ENCODE data around the gene ITPRID1.

ITPRID1 gene

GRCh38 chr7:31633467-31633866, 119.6 kb downstream of the ITPRID1 start:
- DNase-seq (ENCODE audit: low read depth in 2 of 3, low spot score in 1 of 3): no peak

- DNase-seq (ENCODE audit: low read depth in 2 of 3, low spot score in 1 of 3): no peak
These were observed 120.1 kb downstream of the ITPRID1 start for GRCh38 chr7:31633894-31634494.

- DNase-seq (ENCODE audit: low read depth in 2 of 3, low spot score in 1 of 3): no peak
These were observed 126.5 kb downstream of the ITPRID1 start for GRCh38 chr7:31640381-31640780.

- DNase-seq (ENCODE audit: low read depth in 2 of 3, low spot score in 1 of 3): no peak
These were observed 128.8 kb downstream of the ITPRID1 start for GRCh38 chr7:31642681-31643115.

GRCh38 chr7:31646942-31647341, 133.1 kb downstream of the ITPRID1 start:
- no peak for DNase-seq (ENCODE audit: low read depth in 2 of 3, low spot score in 1 of 3)

- DNase-seq (ENCODE audit: low read depth in 2 of 3, low spot score in 1 of 3): no peak
These were observed 133.6 kb downstream of the ITPRID1 start for GRCh38 chr7:31647511-31647910.

- no peak for DNase-seq (ENCODE audit: low read depth in 2 of 3, low spot score in 1 of 3)
These were observed 134.4 kb downstream of the ITPRID1 start for GRCh38 chr7:31648288-31648687.

- no peak for DNase-seq (ENCODE audit: low read depth in 2 of 3, low spot score in 1 of 3)
These were observed 135.0 kb downstream of the ITPRID1 start for GRCh38 chr7:31648880-31649279.

- DNase-seq (ENCODE audit: low read depth in 2 of 3, low spot score in 1 of 3): no peak
These were observed 137.6 kb downstream of the ITPRID1 start for GRCh38 chr7:31651234-31652062.

- no peak for DNase-seq (ENCODE audit: low read depth in 2 of 3, low spot score in 1 of 3)
These were observed 138.1 kb downstream of the ITPRID1 start for GRCh38 chr7:31652063-31652326.

GRCh38 chr7:31663072-31663471, 149.2 kb downstream of the ITPRID1 start:
- no peak for DNase-seq (ENCODE audit: low read depth in 2 of 3, low spot score in 1 of 3)

GRCh38 chr7:31664890-31665289, 151.0 kb downstream of the ITPRID1 start:
- DNase-seq (ENCODE audit: low read depth in 2 of 3, low spot score in 1 of 3): no peak

GRCh38 chr7:31665546-31665945, 151.7 kb downstream of the ITPRID1 start:
- DNase-seq (ENCODE audit: low read depth in 2 of 3, low spot score in 1 of 3): no peak

- DNase-seq (ENCODE audit: low read depth in 2 of 3, low spot score in 1 of 3): no peak
These were observed 155.6 kb downstream of the ITPRID1 start for GRCh38 chr7:31669461-31669860.

GRCh38 chr7:31679574-31680305, 165.8 kb downstream of the ITPRID1 start:
- DNase-seq (ENCODE audit: low read depth in 2 of 3, low spot score in 1 of 3): no peak

- no peak for DNase-seq (ENCODE audit: low read depth in 2 of 3, low spot score in 1 of 3)
These were observed 169.7 kb downstream of the ITPRID1 start for GRCh38 chr7:31683445-31684225.

- no peak for DNase-seq (ENCODE audit: low read depth in 2 of 3, low spot score in 1 of 3)
These were observed 173.3 kb downstream of the ITPRID1 start, which contains the start of gene PPP1R17 for GRCh38 chr7:31687024-31687748. TSS of gene PPP1R17 (plus strand) at chr7:31687215. CDS start at chr7:31692442, 5,227 bp downstream.

GRCh38 chr7:31688372-31688771, 174.5 kb downstream of the ITPRID1 start:
- no peak for DNase-seq (ENCODE audit: low read depth in 2 of 3, low spot score in 1 of 3)

GRCh38 chr7:31688996-31689395, 175.1 kb downstream of the ITPRID1 start:
- DNase-seq (ENCODE audit: low read depth in 2 of 3, low spot score in 1 of 3): no peak

- DNase-seq (ENCODE audit: low read depth in 2 of 3, low spot score in 1 of 3): no peak
These were observed 177.0 kb downstream of the ITPRID1 start for GRCh38 chr7:31690935-31691334.

GRCh38 chr7:31692451-31692850, 178.6 kb downstream of the ITPRID1 start:
- no peak for DNase-seq (ENCODE audit: low read depth in 2 of 3, low spot score in 1 of 3)
